DMS153 (cell line): ENCODE data around the gene GABRB3.

ENCODE experiments used
- DNase-seq: peaks from one replicate; lab custom pipeline; 2025; lab: John Stamatoyannopoulos, UW

GABRB3 gene

GRCh38 chr15:26676115-26676514, 96.8 kb downstream of the GABRB3 start:
- DNase-seq: no peak

GRCh38 chr15:26674467-26674866, 98.4 kb downstream of the GABRB3 start:
- DNase-seq: no peak

- DNase-seq: no peak
Measured at GRCh38 chr15:26673445-26673844, 99.4 kb downstream of the GABRB3 start.

- no peak for DNase-seq
Measured at GRCh38 chr15:26670116-26670515, 102.8 kb downstream of the GABRB3 start.

GRCh38 chr15:26667222-26667988, 105.5 kb downstream of the GABRB3 start:
- no peak for DNase-seq

GRCh38 chr15:26665957-26666791, 106.7 kb downstream of the GABRB3 start:
- DNase-seq: no peak

GRCh38 chr15:26662283-26662682, 110.6 kb downstream of the GABRB3 start:
- no peak for DNase-seq

GRCh38 chr15:26661748-26662147, 111.1 kb downstream of the GABRB3 start:
- DNase-seq: no peak

GRCh38 chr15:26661107-26661506, 111.8 kb downstream of the GABRB3 start:
- no peak for DNase-seq

- no peak for DNase-seq
Measured at GRCh38 chr15:26660241-26660640, 112.6 kb downstream of the GABRB3 start.

- DNase-seq: no peak
Measured at GRCh38 chr15:26658290-26658689, 114.6 kb downstream of the GABRB3 start.

- no peak for DNase-seq
Measured at GRCh38 chr15:26656080-26656479, 116.8 kb downstream of the GABRB3 start.

- DNase-seq: no peak
Measured at GRCh38 chr15:26651909-26652308, 121.0 kb downstream of the GABRB3 start.

GRCh38 chr15:26648676-26649075, 124.2 kb downstream of the GABRB3 start:
- no peak for DNase-seq

GRCh38 chr15:26644948-26645347, 127.9 kb downstream of the GABRB3 start:
- no peak for DNase-seq

- no peak for DNase-seq
Measured at GRCh38 chr15:26641144-26641543, 131.7 kb downstream of the GABRB3 start.

- no peak for DNase-seq
Measured at GRCh38 chr15:26640601-26641000, 132.3 kb downstream of the GABRB3 start.

- no peak for DNase-seq
Measured at GRCh38 chr15:26639966-26640365, 132.9 kb downstream of the GABRB3 start.

GRCh38 chr15:26635614-26636013, 137.3 kb downstream of the GABRB3 start:
- DNase-seq: no peak

GRCh38 chr15:26635105-26635504, 137.8 kb downstream of the GABRB3 start:
- no peak for DNase-seq

GRCh38 chr15:26634319-26634718, 138.5 kb downstream of the GABRB3 start:
- DNase-seq: no peak

- no peak for DNase-seq
Measured at GRCh38 chr15:26632500-26632899, 140.4 kb downstream of the GABRB3 start.

- DNase-seq: no peak
Measured at GRCh38 chr15:26631894-26632293, 141.0 kb downstream of the GABRB3 start.
